ENCODE measurements around the gene MICALL1.

DNA sequence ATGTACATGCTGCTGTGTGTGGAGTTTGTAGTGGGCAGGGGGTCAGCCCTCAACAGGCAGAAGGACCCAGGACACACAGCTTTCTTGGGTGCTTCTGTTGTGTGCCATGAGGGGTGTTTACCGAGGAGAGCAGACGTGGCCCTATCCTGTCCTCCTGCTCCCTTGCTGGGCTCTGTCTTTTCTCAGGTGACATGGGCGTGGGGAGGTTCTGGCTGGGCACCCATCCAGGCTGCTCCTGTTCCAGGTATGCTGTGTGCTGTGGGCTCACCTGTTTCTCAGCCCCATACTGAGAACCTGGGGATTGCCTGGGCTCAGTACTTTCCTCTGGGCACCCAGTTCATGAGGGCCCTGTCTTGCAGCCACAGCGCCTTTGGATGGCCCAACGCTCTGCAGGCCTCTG lies 23.3 kb downstream of the MICALL1 start:
- TF ChIP-seq, protein P1, sequence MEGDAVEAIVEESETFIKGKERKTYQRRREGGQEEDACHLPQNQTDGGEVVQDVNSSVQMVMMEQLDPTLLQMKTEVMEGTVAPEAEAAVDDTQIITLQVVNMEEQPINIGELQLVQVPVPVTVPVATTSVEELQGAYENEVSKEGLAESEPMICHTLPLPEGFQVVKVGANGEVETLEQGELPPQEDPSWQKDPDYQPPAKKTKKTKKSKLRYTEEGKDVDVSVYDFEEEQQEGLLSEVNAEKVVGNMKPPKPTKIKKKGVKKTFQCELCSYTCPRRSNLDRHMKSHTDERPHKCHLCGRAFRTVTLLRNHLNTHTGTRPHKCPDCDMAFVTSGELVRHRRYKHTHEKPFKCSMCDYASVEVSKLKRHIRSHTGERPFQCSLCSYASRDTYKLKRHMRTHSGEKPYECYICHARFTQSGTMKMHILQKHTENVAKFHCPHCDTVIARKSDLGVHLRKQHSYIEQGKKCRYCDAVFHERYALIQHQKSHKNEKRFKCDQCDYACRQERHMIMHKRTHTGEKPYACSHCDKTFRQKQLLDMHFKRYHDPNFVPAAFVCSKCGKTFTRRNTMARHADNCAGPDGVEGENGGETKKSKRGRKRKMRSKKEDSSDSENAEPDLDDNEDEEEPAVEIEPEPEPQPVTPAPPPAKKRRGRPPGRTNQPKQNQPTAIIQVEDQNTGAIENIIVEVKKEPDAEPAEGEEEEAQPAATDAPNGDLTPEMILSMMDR (IDR thresholded peaks at IDR 0.05), result no peak
- no peak for TF ChIP-seq POLR2A (IDR thresholded peaks at IDR 0.05)
- TF ChIP-seq EP300 (IDR thresholded peaks at IDR 0.05), result no peak
